ENCODE results near the gene ADGRA3. TPM values are rescaled to one million over a fixed set of nuclear protein-coding genes. Genes with fewer than 3 reads are reported as not detected.

Gene ADGRA3
- total RNA-seq, 1 experiment from 2014 or later: 31.4 TPM

DNA sequence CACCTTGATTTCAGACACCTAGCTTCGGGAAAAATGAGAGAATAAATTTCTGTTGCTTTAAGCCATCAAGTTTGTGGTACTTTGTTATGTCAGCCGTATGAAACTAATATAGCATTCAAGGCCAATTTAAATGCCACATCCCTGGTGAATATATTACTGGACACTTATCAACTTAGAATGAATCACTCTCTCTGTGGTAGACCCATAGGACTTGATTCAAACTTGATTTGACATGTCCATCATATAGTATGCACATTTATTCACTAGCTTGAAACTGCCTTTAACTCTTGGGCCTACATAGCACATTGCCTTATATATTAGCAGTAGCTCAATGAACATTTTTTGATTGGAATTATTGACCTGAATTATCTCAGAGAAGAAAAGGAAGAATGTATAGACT is 172.3 kb downstream of the ADGRA3 start:
- no peak for DNase-seq (ENCODE audit: low read depth)

DNA sequence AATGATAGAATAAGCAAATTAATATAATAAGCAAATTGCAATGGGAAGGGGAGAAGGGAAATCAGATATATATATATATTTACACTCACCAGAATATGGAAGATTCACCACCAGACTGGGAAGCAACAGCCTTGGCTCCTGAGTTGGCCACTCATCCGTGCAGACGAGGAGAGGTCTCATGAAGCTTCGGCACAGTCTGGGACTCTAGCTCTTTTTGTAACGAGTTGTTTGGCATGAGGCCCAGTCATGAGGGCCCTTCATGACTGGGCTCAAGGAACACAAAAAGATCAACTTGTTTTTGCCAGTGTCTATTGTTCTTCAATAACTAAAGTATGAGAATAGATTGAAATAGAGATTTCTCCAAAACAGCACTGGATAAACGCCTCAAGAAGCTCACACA is 176.4 kb downstream of the ADGRA3 start:
- in situ Hi-C loops (cut with HindIII; ENCODE audit: low pct_unique_long_range_greater_than_20kb, low sequenced_read_pairs): no loop called here
- DNase-seq (ENCODE audit: low read depth): no peak

More for the DNA sequence above, 172.3 kb downstream of the ADGRA3 start:
- in situ Hi-C loops (cut with HindIII; ENCODE audit: low pct_unique_long_range_greater_than_20kb, low sequenced_read_pairs): no loop called here

DNA sequence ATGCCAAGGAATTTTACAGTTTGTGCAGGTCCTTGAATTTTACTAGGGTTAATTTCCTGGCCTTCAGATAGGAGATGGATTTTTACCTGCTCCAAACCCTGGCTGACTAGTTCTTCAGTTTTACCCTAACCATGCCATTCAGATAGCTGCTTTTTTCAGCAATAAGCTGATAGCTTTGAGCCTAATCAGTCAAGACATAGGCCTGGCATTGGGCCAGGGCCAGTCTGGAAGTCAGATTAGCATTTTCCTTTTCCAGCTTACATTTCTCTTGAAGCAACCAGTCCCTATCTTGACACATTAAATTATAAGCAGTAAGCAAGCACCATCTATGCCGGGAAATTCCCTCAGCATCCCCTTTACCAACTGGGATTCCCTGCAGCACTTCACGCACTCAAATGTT is 177.1 kb downstream of the ADGRA3 start:
- no peak for DNase-seq (ENCODE audit: low read depth)
- in situ Hi-C loops (cut with HindIII; ENCODE audit: low pct_unique_long_range_greater_than_20kb, low sequenced_read_pairs): no loop called here

Other genes starting within 250 kb of the ADGRA3 start
- gene GBA3, start 176.9 kb upstream of the ADGRA3 start, total RNA-seq (2014; rRNA removed; shearing (Covaris generic); ENCODE audit: low replicate concordance): not detected in 2 replicates

Measured in Caki2 (cell line).